ENCODE measurements around the gene FAM149A. TPM values are rescaled to one million over a fixed set of nuclear protein-coding genes. Genes with fewer than 3 reads are reported as not detected.

Gene FAM149A
- total and polyA plus RNA-seq, 2 donors (not counting 1 experiment from before 2014, with no cell fraction given), result 0.12 TPM; not detected in 1

DNA sequence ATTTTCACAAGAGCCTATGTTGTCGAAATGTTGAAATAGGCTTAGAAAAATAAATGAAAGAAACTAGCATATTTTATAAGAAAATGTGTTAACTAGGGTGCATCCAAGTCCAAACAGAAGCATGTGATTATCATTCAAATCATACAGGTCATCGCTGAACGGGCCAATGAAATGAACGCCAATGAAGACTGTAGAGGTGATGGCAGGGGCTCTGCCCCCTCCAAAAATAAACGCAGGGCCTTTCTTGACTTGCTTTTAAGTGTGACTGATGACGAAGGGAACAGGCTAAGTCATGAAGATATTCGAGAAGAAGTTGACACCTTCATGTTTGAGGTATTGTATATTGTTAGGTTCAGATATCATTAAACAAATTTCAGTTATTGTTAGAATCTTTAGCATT is 96.5 kb downstream of the FAM149A start:
- CTCF ChIA-PET, result interaction anchor here (1.1 to 1.6 kb wide), 3 partner anchors 9 to 133 kb away, joined by 3 to 11 read pairs (median 5); partner anchors contain the start of genes CYP4V2 and TLR3

More for the DNA sequence above, 96.5 kb downstream of the FAM149A start:
- intact Hi-C loops (cut with micrococcal nuclease), result loop anchor here (1.0 kb wide), 1 partner anchor 10 kb away; the partner anchor contains the start of gene CYP4V2
- H3K4me3 Mint-ChIP-seq, result no peak overlapping the region
- peaks cover 20% of the 10 kb centered on the region for H3K4me1 Mint-ChIP-seq
- H3K27ac ChIP-seq (ENCODE audit: low read length in 2 of 2), result no peak overlapping the region
- DNase-seq (no peak), ATAC-seq (ENCODE audit: low read depth) (no peak)
- POLR2A ChIA-PET, result interaction anchor here (1.2 kb wide), 1 partner anchor 10 kb away, joined by 3 read pairs; the partner anchor contains the start of gene CYP4V2
- no peak overlapping the region for H3K4me3 ChIP-seq (ENCODE audit: control extremely low read depth in 1 of 5, extremely low read depth in 1 of 5, insufficient read depth in 1 of 5, low read depth in 2 of 5, low read length in 4 of 5)
- no peak overlapping the region for H3K9ac ChIP-seq (ENCODE audit: low read length)
- no peak for TF ChIP-seq EZH2 (IDR thresholded peaks at IDR 0.05; ENCODE audit: borderline replicate concordance, insufficient read depth, low read depth, low read length, poor library complexity, severe bottlenecking)
- no peak for TF ChIP-seq CTCF (IDR thresholded peaks at IDR 0.05)
- H3K9me3 Mint-ChIP-seq (ENCODE audit: insufficient read depth), result peaks cover 4% of the 10 kb centered on the region
- H3K27me3 Mint-ChIP-seq, result no peaks in the 10 kb centered on the region
- H2AFZ ChIP-seq (ENCODE audit: insufficient read depth, low read depth, low read length, poor library complexity, severe bottlenecking), result no peak overlapping the region
- no peak overlapping the region for H3K27ac Mint-ChIP-seq
- no peaks in the 10 kb centered on the region for H3K27me3 ChIP-seq (replicated peaks in 1 of 4; ENCODE audit: control extremely low read depth in 1 of 4, control insufficient read depth in 3 of 4, insufficient read depth in 4 of 4, low read length in 3 of 4)
- no peaks in the 10 kb centered on the region for H3K36me3 ChIP-seq (replicated peaks in 1 of 2; ENCODE audit: control extremely low read depth in 1 of 2, control insufficient read depth in 1 of 2, extremely low read depth in 1 of 2, insufficient read depth in 2 of 2, low read length in 1 of 2)
- H4K20me1 ChIP-seq (ENCODE audit: control insufficient read depth, insufficient read depth, low read length, poor library complexity, severe bottlenecking), result no peaks in the 10 kb centered on the region
- H3K9me3 ChIP-seq (ENCODE audit: control extremely low read depth in 1 of 3, control insufficient read depth in 2 of 3, insufficient read depth in 1 of 3, low read length in 2 of 3), result no peaks in the 10 kb centered on the region
- H3K79me2 ChIP-seq (ENCODE audit: control insufficient read depth, insufficient read depth, low read length), result no peaks in the 10 kb centered on the region
- H3K4me2 ChIP-seq (replicated peaks; ENCODE audit: low read depth, low read length, poor library complexity, severe bottlenecking), result no peak overlapping the region
- H3K4me1 ChIP-seq (ENCODE audit: control insufficient read depth in 2 of 2, insufficient read depth in 2 of 2, low read length in 2 of 2), result peaks cover 0 to 4% of the 10 kb centered on the region in 2 donors
- 95% methylated on average over 3 of the region's 7 CpGs for WGBS (ENCODE audit: insufficient coverage)

All from B cell (primary cell).